GM18867 (cell line): ENCODE results near the gene MYL3.
A peak's percentile ranks its signal among the peaks of the same experiment; 100 is the strongest.

Experiments
- ATAC-seq: cut with Tn5 transposase; IDR thresholded peaks from one replicate; pipeline ENCODE4 v1.9.1; 2021; ENCODE audit warnings: mild to moderate bottlenecking, moderate library complexity; ENCODE audit not compliant: unreplicated experiment

MYL3 gene

DNA sequence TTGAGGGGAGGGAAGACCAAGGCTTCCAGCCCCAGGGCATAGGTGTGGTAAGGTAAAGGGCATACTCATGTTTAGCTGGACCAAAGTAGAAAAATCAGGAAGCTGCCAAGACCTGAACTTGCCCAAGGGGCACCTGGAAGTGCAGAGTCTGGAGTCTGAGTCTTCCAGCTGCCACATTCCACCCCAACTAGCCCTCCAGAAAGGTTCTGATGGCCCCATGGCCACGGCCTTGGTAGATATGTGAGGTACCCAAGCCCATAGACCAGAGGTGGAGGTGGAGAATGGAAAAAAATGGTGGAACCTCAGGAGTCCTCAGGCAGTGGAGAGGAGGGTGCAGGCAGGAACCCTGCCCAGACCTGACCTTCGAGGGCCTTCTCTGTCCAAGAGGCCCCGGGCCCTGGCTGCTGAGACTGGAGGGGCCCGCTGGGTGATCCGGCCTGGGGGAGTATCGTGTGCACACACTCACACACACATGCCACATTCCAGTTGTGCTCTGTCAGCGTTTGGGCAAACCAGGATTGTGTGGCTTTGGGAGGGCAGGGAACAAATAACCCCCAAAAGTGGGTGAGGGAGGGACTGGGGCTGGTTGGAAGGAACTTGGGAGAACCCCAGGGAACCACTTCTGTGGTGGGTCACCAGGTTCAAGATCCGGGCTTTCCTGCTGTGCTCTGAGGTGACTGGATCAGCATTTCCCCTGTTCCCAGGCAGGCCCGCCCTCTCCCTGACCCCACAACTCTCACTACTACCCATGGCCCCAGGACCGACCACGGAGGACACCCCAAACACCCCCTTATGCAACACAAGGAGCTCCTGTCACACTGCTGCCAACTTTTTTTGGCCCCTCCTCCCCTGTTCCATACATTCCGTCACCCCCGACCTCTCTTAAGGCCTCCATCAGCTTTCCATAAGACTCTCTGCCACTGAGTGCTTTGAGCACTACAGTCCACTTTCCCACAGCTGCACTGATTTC, 11.6 kb downstream of the MYL3 start:
- no peak for ATAC-seq

GRCh38 chr3:46850468-46850779, 12.8 kb downstream of the MYL3 start:
- ATAC-seq: no peak

GRCh38 chr3:46849686-46850467, 13.4 kb downstream of the MYL3 start:
- no peak for ATAC-seq

DNA sequence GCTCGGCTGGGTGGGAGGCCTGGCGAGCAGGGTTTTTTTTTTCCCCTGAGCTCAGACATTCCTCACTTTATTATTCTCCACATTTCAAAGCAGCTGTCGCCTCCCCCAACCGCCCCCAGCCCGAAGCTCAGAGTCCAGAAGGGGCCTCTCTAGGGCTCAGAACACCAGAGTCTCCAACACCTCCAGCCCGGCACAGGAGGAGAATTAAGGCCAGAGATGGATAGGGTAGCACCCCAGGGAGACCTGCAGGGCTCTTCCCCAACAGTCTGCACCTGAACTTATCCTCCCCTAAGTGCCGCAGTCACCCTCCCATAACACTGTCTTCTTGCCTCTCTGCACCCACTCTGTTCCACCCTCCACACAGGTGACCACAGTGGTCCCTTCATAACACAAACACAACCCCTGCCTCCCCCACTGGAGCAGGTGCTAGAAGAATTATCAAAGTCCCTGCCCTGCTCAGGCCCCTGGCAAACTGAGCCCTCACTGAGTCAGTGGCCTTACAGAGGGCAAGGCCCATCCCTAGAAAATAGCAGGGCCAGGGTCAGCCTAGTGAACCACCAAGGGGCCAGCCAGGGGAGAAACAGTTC, 14.1 kb downstream of the MYL3 start:
- no peak for ATAC-seq

- no peak for ATAC-seq
Observed at GRCh38 chr3:46848271-46849044, 14.8 kb downstream of the MYL3 start.

- no peak for ATAC-seq
Observed at GRCh38 chr3:46847744-46848143, 15.5 kb downstream of the MYL3 start.

DNA sequence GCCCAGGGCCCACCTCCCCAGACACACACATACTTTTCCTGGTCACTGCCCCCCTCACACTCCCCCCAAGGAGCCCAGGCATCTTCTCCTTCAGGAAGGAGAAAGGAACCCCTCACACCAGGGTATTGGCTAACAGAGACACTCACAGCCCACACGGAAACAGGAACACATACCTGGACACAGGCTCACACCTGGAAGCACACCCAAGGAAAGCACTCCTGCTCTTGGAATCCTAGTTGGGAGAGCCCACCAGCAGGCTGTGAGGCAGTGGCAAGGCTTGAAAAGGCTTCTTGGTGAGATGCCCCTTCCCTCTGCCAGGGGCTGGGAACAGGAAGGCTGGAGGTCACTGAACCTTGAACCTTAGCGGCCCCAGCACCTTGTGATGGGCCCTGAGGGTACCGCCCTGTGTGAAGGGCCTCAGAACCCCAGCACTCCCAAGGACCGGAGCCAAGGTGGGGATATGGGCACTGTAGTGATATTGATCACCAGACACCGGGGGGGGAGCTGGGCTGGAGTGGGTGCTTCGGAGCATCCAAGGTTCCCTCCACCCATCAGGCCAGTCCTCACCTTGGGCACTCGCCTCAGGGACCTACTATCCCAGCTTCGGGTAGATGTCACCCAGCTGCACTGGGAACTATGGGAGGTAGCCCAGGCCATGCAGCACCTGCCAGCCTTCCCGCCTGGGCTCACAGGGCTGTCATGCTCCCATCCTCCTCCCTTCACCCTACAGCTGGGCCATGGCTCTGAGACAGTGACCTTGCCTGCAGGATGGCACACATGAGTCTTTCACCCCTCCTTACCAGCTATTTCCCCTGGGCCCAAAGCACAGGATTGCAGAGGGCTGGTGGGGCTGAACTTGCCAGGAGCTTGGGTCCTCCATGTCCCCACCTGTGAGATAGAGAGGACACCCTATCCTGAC, 16.4 kb downstream of the MYL3 start:
- no peak for ATAC-seq

DNA sequence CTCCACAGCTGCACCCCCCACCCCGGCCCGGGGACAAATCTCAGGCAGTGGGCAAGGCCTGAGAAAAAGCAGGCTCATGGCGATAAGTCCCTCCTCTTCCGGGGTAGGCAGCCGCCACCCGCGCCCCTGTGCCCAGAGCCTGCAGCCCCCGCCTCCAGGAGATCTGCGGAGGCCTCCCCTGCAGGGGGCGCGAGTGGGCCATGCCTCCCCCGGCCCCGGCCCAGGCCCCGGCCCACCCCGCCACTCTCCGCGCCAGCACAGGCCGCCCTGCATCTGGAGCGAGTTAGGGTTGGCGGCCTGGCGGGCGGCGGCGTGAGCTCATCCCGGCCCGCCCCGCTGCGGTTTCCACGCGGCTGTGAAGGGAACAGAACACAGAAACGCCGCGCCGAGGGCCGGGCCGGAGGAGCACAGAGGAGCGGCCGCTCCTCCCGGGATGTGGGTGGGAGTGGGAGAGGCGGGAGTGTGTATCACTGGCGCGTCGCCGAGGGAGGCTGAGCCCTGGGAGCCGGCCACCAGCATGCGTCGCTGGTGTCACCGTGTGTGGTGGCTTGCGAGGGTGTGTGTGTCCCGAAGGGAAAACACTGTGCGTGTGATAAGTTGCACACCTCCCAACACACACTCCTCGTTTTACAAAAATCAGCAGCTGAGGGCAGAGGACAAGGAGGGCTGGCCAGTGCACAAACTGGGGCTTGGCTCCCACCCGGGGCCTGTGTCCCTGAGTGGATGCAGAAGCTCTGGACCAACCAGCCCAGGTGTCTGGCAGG, 17.2 kb downstream of the MYL3 start:
- peak; percentile 72 for ATAC-seq

DNA sequence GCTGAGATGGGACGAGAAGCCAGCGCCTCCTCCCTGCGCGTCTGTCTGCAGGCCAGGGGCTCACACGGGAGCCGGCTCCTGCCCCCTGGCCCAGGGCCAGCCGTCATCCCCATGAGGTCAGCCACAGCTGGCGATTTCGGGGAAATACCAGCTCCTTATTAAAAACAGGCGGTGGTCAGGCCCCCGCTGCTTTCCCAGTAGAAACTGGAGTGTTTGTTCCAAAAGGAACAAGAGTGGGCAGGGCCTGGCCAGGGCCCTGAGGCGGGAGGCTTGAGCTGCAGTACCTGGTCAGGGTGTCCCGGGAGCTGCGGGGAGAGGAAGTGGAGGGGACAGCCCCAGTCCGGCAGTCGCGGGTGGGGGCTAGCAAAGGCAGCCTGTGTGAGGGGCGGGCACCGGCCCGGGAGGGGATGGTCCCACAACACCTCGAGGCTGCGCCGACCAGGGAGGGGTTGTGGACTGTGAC, 17.8 kb downstream of the MYL3 start:
- ATAC-seq: no peak

GRCh38 chr3:46844881-46845312, 18.3 kb downstream of the MYL3 start:
- no peak for ATAC-seq

- no peak for ATAC-seq
Observed at GRCh38 chr3:46844397-46844796, 18.8 kb downstream of the MYL3 start.

GRCh38 chr3:46843508-46843907, 19.7 kb downstream of the MYL3 start:
- ATAC-seq: no peak

DNA sequence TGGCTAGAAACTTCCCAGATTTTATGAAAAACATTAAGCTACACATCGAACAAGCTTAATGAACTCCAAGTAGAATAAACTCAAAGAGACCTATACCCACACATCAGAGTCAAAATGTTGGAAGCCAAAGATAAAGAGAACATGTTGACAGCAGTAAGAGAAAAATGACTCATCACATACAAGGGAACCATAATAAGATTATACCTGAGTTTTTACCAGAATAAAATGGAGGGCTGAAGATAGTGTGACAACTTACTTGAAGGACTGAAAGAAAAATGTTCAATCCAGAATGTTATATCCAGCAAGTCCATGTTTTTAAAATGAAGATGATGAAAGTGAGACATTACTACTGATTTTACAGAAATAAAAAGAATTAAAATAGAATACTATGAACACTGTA, 22.8 kb downstream of the MYL3 start:
- ATAC-seq: no peak

DNA sequence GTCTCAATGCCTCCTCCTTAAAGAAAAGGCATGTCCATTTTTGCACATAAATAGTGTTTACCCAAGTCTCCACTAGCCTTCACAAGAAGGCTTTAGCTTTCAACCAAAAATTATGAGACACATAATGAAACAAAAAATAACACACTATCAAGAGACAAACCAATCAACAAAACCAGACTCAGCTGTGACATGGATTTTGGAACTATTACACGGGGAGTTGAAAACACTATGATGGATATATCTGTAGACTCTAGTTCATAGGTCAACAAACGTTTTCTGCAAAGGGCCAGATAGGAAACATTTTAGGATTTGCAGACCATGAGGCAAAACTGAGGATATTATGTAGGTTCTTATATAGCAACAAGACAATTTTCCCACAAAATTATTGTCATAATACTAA, 24.9 kb downstream of the MYL3 start:
- ATAC-seq: no peak

- no peak for ATAC-seq
Observed at GRCh38 chr3:46835491-46835890, 27.8 kb downstream of the MYL3 start.

DNA sequence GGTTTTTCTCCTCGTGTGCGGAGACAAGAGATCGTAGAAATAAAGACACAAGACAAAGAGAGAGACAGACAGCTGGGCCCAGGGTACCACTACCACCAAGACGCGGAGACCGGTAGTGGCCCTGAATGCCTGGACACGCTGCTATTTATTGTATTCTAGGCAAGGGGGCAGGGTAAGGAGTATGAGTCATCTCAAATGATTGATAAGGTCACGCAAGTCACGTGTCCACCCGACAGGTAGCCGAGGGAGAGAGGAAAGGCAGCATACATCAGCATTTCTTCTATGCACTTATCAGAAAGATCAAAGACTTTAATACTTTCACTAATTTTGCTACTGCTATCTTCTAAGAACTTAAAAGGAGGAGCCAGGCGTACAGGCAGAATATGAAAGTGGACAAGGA, 28.2 kb downstream of the MYL3 start:
- ATAC-seq: no peak

- ATAC-seq: no peak
Observed at GRCh38 chr3:46833346-46834300, 29.6 kb downstream of the MYL3 start.

- ATAC-seq: no peak
Observed at GRCh38 chr3:46831841-46832240, 31.4 kb downstream of the MYL3 start.
